IMR-90 (cell line): ENCODE results near the gene CCNQ. TPM values are rescaled to one million over a fixed set of nuclear protein-coding genes. Genes with fewer than 3 reads are reported as not detected.

Source experiments
- ATAC-seq: fragments of 200-7000 bp; cut with Tn5 transposase; 2 replicates; pipeline ENCODE4 v1.9.1; 2020; ENCODE audit warnings: low read depth, mild to moderate bottlenecking, moderate library complexity
- BruUV-seq: library from RNA; stranded (reverse); fragments of 400-500 nt; replicated peaks from 2 replicates; lab custom pipeline; 2021; lab: Mats Ljungman, UMichigan
- CTCF ChIA-PET: fragments of 300-600 bp; formaldehyde crosslinking; extraction: SDS; loops from one replicate; lab custom pipeline; 2021; ENCODE audit warnings: antibody characterized with exemption; lab: Yijun Ruan, JAX
- POLR2A ChIA-PET: fragments of 300-600 bp; sonication (Branson Sonifier 250); formaldehyde crosslinking; loops from one replicate; lab custom pipeline; 2022; ENCODE audit warnings: antibody characterized with exemption; ENCODE audit not compliant: unreplicated experiment; lab: Charles Lee
- DNase-seq: peaks from one replicate; pipeline ENCODE4 v3.0.0; 2013
- H2AFZ ChIP-seq: replicated peaks from 2 replicates; pipeline ENCODE3; 2013; ENCODE audit warnings: low read length, mild to moderate bottlenecking; ENCODE audit not compliant: poor library complexity
- H2AK5ac ChIP-seq: 2 replicates; pipeline ENCODE4 v1.6.1; 2013; ENCODE audit warnings: low read depth, low read length, inconsistent platforms
- H2AK9ac ChIP-seq: replicated peaks from 2 replicates; pipeline ENCODE3; 2013; ENCODE audit warnings: mild to moderate bottlenecking, low read depth, low read length, moderate library complexity; ENCODE audit not compliant: poor library complexity
- H2BK120ac ChIP-seq: 2 replicates; pipeline ENCODE4 v1.6.1; 2013; ENCODE audit warnings: low read depth, low read length, inconsistent platforms
- H2BK15ac ChIP-seq: 3 replicates; pipeline ENCODE4 v1.6.1; 2013; ENCODE audit warnings: low read depth, low read length, inconsistent platforms
- H2BK20ac ChIP-seq: 2 replicates; pipeline ENCODE4 v1.6.1; 2013; ENCODE audit warnings: low read depth, mild to moderate bottlenecking, inconsistent platforms, low read length, moderate library complexity
- H2BK5ac ChIP-seq: 2 replicates; pipeline ENCODE4 v1.6.1; 2013; ENCODE audit warnings: mild to moderate bottlenecking, low read depth, low read length, inconsistent platforms; ENCODE audit not compliant: poor library complexity, severe bottlenecking
- H3K14ac ChIP-seq: replicated peaks from 2 replicates; pipeline ENCODE4 v1.6.1; 2013; ENCODE audit warnings: low read depth, low read length, inconsistent platforms
- H3K18ac ChIP-seq: 2 replicates; pipeline ENCODE4 v1.6.1; 2013; ENCODE audit warnings: low read depth, low read length, control low read depth
- H3K23ac ChIP-seq: 2 replicates; pipeline ENCODE4 v1.6.1; 2013; ENCODE audit warnings: low read depth, low read length, inconsistent platforms
- H3K27ac ChIP-seq: 2 replicates; pipeline ENCODE4 v1.5.1; 2013; ENCODE audit warnings: mild to moderate bottlenecking, control low read depth, low read length; ENCODE audit not compliant: insufficient read depth
- H3K27me3 ChIP-seq: 2 replicates; pipeline ENCODE4 v1.6.1; 2013; ENCODE audit warnings: low read length; ENCODE audit not compliant: control insufficient read depth, insufficient read depth
- H3K36me3 ChIP-seq: 2 replicates; pipeline ENCODE4 v1.6.1; 2013; ENCODE audit warnings: low read length, mixed read lengths; ENCODE audit not compliant: control insufficient read depth, insufficient read depth
- H3K4ac ChIP-seq: 2 replicates; pipeline ENCODE4 v1.6.1; 2013; ENCODE audit warnings: low read depth, low read length, inconsistent platforms
- H3K4me1 ChIP-seq: 2 replicates; pipeline ENCODE4 v1.6.1; 2013; ENCODE audit warnings: low read length, mixed read lengths; ENCODE audit not compliant: control insufficient read depth, insufficient read depth
- H3K4me2 ChIP-seq: 2 replicates; pipeline ENCODE4 v1.6.1; 2013; ENCODE audit warnings: low read depth, mild to moderate bottlenecking, control low read depth, low read length, moderate library complexity
- H3K4me3 ChIP-seq: 2 replicates; pipeline ENCODE4 v1.5.1; 2013; ENCODE audit warnings: low read depth, mild to moderate bottlenecking, control low read depth, low read length, moderate library complexity; ENCODE audit not compliant: insufficient read depth
- H3K56ac ChIP-seq: 2 replicates; pipeline ENCODE4 v1.6.1; 2013; ENCODE audit warnings: low read length, inconsistent platforms; ENCODE audit not compliant: insufficient read depth; ENCODE audit errors: extremely low read depth
- H3K79me1 ChIP-seq, 2 experiments: 2 replicates each; pipeline ENCODE4 v1.6.1; 2013; ENCODE audit warnings: low read length in 2 of 2, inconsistent platforms in 1 of 2, low read depth in 1 of 2
- H3K9ac ChIP-seq: 2 replicates; pipeline ENCODE4 v1.6.1; 2013; ENCODE audit warnings: low read depth, low read length, control low read depth
- H3K9me1 ChIP-seq: 2 replicates; pipeline ENCODE4 v1.6.1; 2013; ENCODE audit warnings: low read length, inconsistent platforms; ENCODE audit not compliant: insufficient read depth
- H3K9me3 ChIP-seq: 2 replicates; pipeline ENCODE4 v1.6.1; 2013; ENCODE audit warnings: low read length; ENCODE audit not compliant: control insufficient read depth, insufficient read depth
- H4K20me1 ChIP-seq: 2 replicates; pipeline ENCODE4 v1.6.1; 2013; ENCODE audit warnings: low read length, inconsistent platforms; ENCODE audit not compliant: insufficient read depth
- H4K5ac ChIP-seq: 2 replicates; pipeline ENCODE4 v1.6.1; 2013; ENCODE audit warnings: mild to moderate bottlenecking, low read depth, low read length, control low read depth
- H4K8ac ChIP-seq, 2 experiments: 2 replicates each; pipeline ENCODE4 v1.6.1; 2013; ENCODE audit warnings: low read depth in 2 of 2, low read length in 2 of 2, control low read depth in 1 of 2, inconsistent platforms in 1 of 2
- H4K91ac ChIP-seq: 2 replicates; pipeline ENCODE4 v1.6.1; 2013; ENCODE audit warnings: low read depth, low read length, inconsistent platforms; ENCODE audit not compliant: insufficient read depth
- RCOR1 ChIP-seq: IDR thresholded peaks from 2 replicates; pipeline ENCODE4 v1.6.1; 2012; ENCODE audit warnings: mild to moderate bottlenecking, low read length, improper control_type of control experiment; ENCODE audit not compliant: insufficient replicate concordance
- WGBS, 2 experiments: methylation state at CpG; one replicate each; pipeline versions ENCODE4 v1.1.5 to v1.1.7; 2013; ENCODE audit warnings: missing lambda C conversion rate in 2 of 2; ENCODE audit not compliant: insufficient read length in 1 of 2; ENCODE audit errors: extremely low coverage in 2 of 2; 5-methylcytosine and 5-hydroxymethylcytosine counted together
- dilution Hi-C: fragments of 300-500 bp; cut with HindIII; formaldehyde crosslinking; loops from one replicate; pipeline ENCODE4 v1.14.3; 2018; ENCODE audit warnings: low sequenced_read_pairs; ENCODE audit not compliant: unreplicated experiment
- in situ Hi-C: fragments of 300-500 bp; cut with MboI; formaldehyde crosslinking; loops from 3 replicates; pipeline ENCODE4 v1.14.3; 2019; ENCODE audit warnings: low sequenced_read_pairs, inconsistent platforms, mixed read lengths
- intact Hi-C: fragments of 100-400 bp; cut with micrococcal nuclease; formaldehyde crosslinking; loops from 2 replicates; pipeline ENCODE4 v1.10.0; 2022
- polyA plus RNA-seq, 3 experiments: library from polyadenylated mRNA; depleted of rRNA; stranded (reverse); fragments of >200 nt; gene quantifications; 2 replicates each; pipeline ENCODE4 v1.2.3, GENCODE V29; 2012; ENCODE audit warnings: low replicate concordance in 1 of 3
- total RNA-seq: library from RNA; depleted of rRNA; stranded (reverse); fragments of >200 nt; gene quantifications from 2 replicates; pipeline ENCODE4 v1.2.3, GENCODE V29; 2012
- TF ChIP-seq, protein P1 (sequence below): fragments of 150-350 bp; IDR thresholded peaks from 2 replicates; pipeline ENCODE4 v1.6.1; 2017; ENCODE audit warnings: mild to moderate bottlenecking, antibody characterized with exemption, low read length, low read depth

The CCNQ gene
- total and polyA plus RNA-seq, 2 of the 4 experiments (the other 2 are of a cell fraction): 27.6 to 35.2 TPM

DNA sequence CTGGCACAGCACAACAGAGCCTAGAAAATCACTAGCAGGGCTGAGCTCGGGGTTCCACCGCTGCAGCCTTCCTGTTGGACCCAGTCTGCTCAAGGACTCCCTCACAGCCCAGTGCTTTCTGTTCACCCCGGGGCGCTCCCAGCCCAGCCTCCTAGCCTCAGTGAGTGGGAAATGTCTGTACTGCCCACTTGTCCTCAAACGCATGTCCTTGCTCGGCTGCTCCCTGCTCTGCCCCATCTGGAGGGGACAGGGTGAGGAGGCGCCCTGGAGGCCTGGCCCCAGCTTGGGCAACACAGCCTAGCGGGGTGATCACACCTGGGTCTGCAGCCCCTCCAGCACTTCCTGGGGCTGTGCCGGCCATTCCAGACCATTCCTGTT lies 11.9 kb upstream of the CCNQ start:
- no peak overlapping the region for H4K91ac ChIP-seq
- H3K36me3 ChIP-seq: no peaks in the 10 kb centered on the region
- no peaks in the 10 kb centered on the region for H4K20me1 ChIP-seq
- no TSS peak for BruUV-seq
- H2BK15ac ChIP-seq: no peak overlapping the region
- no peak overlapping the region for H3K14ac ChIP-seq
- POLR2A ChIA-PET: no interaction called here
- CTCF ChIA-PET: interaction anchor here (2.4 kb wide), 1 partner anchor 56 kb away, joined by 16 read pairs; no protein-coding TSS in a partner anchor
- H2AK5ac ChIP-seq: no peak overlapping the region
- 72% methylated on average over 5 of the region's 9 CpGs; no CpG with 5 or more reads in 1 of the 2 experiments for WGBS, 2 experiments
- H3K4ac ChIP-seq: no peak overlapping the region
- H2BK120ac ChIP-seq: no peak overlapping the region
- no peak overlapping the region for H4K8ac ChIP-seq
- H3K4me2 ChIP-seq: no peak overlapping the region
- DNase-seq (no peak), ATAC-seq (no peak)
- H3K79me1 ChIP-seq: no peaks in the 10 kb centered on the region
- intact Hi-C loops (loop anchor here (1.0 kb wide), 1 partner anchor 33 kb away; no protein-coding TSS in a partner anchor), in situ Hi-C loops (no loop called here), dilution Hi-C loops (no loop called here)
- TF ChIP-seq RCOR1: no peak
- TF ChIP-seq, protein P1, sequence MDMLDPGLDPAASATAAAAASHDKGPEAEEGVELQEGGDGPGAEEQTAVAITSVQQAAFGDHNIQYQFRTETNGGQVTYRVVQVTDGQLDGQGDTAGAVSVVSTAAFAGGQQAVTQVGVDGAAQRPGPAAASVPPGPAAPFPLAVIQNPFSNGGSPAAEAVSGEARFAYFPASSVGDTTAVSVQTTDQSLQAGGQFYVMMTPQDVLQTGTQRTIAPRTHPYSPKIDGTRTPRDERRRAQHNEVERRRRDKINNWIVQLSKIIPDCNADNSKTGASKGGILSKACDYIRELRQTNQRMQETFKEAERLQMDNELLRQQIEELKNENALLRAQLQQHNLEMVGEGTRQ: no peak
- no peak overlapping the region for H3K27ac ChIP-seq
- peaks cover 2% of the 10 kb centered on the region for H3K9me3 ChIP-seq
- H3K4me3 ChIP-seq: no peak overlapping the region
- no peak overlapping the region for H2AK9ac ChIP-seq
- no peak overlapping the region for H2AFZ ChIP-seq
- H4K5ac ChIP-seq: no peak overlapping the region
- no peaks in the 10 kb centered on the region for H3K4me1 ChIP-seq
- no peak overlapping the region for H3K56ac ChIP-seq
- no peak overlapping the region for H3K23ac ChIP-seq
- H3K27me3 ChIP-seq: peaks cover 16% of the 10 kb centered on the region
- H3K18ac ChIP-seq: no peak overlapping the region
- no peaks in the 10 kb centered on the region for H3K9me1 ChIP-seq
- H2BK20ac ChIP-seq: no peak overlapping the region
- no peak overlapping the region for H2BK5ac ChIP-seq
- H3K9ac ChIP-seq: no peak overlapping the region
